ENCODE measurements around the gene ZKSCAN3.
"Not testable (repeated sequence)": the region's sequence is repeated elsewhere in the genome, so short reads cannot be mapped to it uniquely, and the experiment has no call there.

Gene ZKSCAN3

DNA sequence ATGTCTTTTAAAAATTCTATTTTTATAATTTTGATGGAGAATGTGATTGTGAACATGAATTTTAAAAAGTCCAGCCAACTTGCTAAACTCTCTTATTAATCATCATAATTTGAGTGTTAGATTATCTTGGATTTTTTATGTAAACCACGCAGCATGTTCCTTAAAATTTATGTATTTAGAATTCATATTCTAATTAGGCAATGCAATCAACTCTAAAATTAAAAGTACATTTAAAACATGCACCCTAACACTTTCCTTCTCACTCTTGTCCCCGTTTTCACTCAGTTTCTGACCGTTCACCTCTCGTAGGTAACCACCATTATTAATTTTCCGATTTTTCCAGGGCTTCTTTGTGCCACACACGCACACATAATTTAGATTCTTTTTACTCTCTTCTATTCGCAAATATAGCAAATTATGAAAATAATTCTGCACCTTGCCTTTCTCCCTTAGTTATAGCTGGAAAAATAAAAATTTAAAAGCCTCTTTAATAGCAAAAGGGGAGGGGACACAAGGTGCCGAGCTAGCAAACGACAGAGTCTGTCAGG, 329 bp upstream of the ZKSCAN3 start:
- H3K9ac ChIP-seq (ENCODE audit: low read length), result peak overlapping the region; percentile 79
- peak overlapping the region; percentile 79 for H3K4me3 ChIP-seq (ENCODE audit: low read length)
- no peaks in the 10 kb centered on the region for H3K27me3 ChIP-seq (ENCODE audit: control insufficient read depth, insufficient read depth, low read length)
- H3K36me3 ChIP-seq (ENCODE audit: control insufficient read depth, insufficient read depth, low read length), result no peaks in the 10 kb centered on the region
- no peaks in the 10 kb centered on the region for H3K9me3 ChIP-seq (ENCODE audit: control insufficient read depth, low read length)
- H3K4me1 ChIP-seq (ENCODE audit: control insufficient read depth, insufficient read depth, low read length), result peaks cover 12% of the 10 kb centered on the region

DNA sequence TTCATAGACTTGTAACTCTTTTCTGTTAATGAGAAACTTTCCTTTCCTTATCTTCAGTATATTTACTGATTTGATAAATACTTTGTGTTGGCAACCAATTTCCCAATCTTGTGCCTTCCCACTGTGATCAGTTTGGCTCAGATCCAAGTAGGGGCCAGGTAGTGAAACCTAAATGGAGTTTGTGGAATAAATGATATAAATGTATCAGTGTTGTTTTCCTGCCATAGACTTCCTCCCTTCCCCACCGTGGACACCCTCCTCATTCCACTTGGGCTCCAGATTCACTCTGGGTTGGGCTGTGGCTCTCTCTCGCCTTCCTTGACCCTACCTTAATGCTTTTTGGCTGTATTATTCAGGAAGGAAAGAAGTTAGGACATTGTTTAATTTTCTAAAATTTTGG, 1.3 kb downstream of the ZKSCAN3 start:
- Histone ChIP-seq H3K36me3 (ENCODE audit: control insufficient read depth, insufficient read depth, low read length) (no peaks in the 10 kb centered on the region), H3K4me3 (ENCODE audit: low read length) (no peak overlapping the region), H3K27me3 (ENCODE audit: control insufficient read depth, insufficient read depth, low read length) (no peaks in the 10 kb centered on the region), H3K9me3 (ENCODE audit: control insufficient read depth, low read length) (no peaks in the 10 kb centered on the region), H3K9ac (ENCODE audit: low read length) (peak overlapping the region; percentile 79), H3K4me1 (ENCODE audit: control insufficient read depth, insufficient read depth, low read length) (peaks cover 26% of the 10 kb centered on the region)

DNA sequence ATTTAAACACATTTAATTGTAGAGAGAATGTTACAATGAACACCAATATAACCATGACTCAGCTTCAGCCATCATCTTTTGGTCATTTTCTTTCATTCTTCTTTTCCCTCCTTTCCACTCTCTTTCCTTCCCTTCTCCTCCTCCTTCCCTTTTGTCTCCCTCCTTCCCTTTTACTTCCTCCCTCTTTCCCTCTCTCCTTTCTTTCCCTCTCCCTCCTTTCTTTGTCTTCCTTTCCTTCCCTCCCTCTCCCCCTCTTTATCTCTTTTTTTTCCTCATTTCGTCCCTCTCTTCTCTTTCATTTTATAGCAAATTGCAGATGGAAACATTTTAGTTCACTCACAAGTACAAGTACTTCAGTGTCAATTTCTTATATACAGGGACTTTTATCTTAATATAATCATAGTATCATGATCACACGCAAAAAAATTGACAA, 1.8 kb downstream of the ZKSCAN3 start:
- Histone ChIP-seq H3K27me3 (ENCODE audit: control insufficient read depth, insufficient read depth, low read length) (no peaks in the 10 kb centered on the region), H3K9ac (ENCODE audit: low read length) (no peak overlapping the region), H3K4me1 (ENCODE audit: control insufficient read depth, insufficient read depth, low read length) (peaks cover 30% of the 10 kb centered on the region), H3K4me3 (ENCODE audit: low read length) (no peak overlapping the region), H3K9me3 (ENCODE audit: control insufficient read depth, low read length) (no peaks in the 10 kb centered on the region), H3K36me3 (ENCODE audit: control insufficient read depth, insufficient read depth, low read length) (no peaks in the 10 kb centered on the region)

DNA sequence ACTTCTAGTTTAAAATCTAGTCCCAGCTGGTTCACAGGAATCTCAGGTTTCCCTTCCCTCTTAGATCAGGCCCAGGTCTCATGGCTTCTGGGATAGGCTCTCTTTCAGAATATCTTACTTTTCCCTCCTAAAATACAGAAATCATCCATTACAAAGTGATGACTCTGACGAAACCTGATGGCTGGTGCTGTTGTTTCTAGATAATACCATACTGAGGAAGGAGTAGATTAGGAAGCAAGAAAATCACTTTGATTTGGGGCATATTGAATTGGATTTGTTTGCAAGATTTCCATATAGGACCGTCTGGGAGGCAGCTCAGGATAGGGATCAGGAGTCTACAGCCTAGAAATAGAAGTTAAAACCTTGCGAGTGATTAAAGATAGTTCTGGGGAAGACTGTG, 3.6 kb downstream of the ZKSCAN3 start:
- Histone ChIP-seq H3K27me3 (ENCODE audit: control insufficient read depth, insufficient read depth, low read length) (no peaks in the 10 kb centered on the region), H3K4me3 (ENCODE audit: low read length) (peak overlapping the region; percentile 25), H3K4me1 (ENCODE audit: control insufficient read depth, insufficient read depth, low read length) (peaks cover 36% of the 10 kb centered on the region), H3K9ac (ENCODE audit: low read length) (peak overlapping the region; percentile 57), H3K9me3 (ENCODE audit: control insufficient read depth, low read length) (no peaks in the 10 kb centered on the region), H3K36me3 (ENCODE audit: control insufficient read depth, insufficient read depth, low read length) (no peaks in the 10 kb centered on the region)

DNA sequence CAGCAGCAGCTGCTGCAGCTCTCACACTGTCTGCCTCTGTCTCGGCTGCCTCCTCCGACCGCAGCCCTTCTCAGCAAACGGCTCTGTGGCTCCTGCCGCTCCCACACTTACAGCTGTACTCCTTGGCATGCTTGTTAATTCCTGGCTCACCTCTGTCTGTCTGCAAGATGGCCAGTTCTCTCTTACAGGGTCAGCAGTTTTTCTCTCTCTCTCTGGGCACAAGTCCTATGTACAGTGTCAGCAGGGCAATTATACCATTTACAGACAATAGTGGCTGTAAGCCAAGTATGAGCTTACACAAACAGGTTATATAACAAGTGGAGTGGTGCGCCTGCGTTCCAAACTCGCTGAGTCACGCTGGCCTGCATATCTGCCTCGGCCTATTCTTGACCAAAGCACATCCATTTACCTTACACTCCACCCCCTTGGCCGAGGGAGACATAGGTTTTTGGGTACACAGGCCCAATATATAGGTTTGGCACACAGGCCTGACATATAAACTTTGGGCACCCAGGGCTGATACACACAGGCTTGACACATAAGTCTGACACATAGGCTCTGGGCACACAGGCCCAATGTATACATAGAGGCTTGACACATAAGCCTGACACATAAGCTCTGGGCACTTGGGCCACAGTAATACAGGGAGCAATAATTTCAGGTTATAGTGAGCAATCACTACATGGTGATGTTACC, 4.4 kb downstream of the ZKSCAN3 start:
- Histone ChIP-seq H3K36me3 (ENCODE audit: control insufficient read depth, insufficient read depth, low read length) (no peaks in the 10 kb centered on the region), H3K27me3 (ENCODE audit: control insufficient read depth, insufficient read depth, low read length) (no peaks in the 10 kb centered on the region), H3K9ac (ENCODE audit: low read length) (peak overlapping the region; percentile 57), H3K4me3 (ENCODE audit: low read length) (peak overlapping the region; percentile 25), H3K9me3 (ENCODE audit: control insufficient read depth, low read length) (no peaks in the 10 kb centered on the region), H3K4me1 (ENCODE audit: control insufficient read depth, insufficient read depth, low read length) (peaks cover 36% of the 10 kb centered on the region)

DNA sequence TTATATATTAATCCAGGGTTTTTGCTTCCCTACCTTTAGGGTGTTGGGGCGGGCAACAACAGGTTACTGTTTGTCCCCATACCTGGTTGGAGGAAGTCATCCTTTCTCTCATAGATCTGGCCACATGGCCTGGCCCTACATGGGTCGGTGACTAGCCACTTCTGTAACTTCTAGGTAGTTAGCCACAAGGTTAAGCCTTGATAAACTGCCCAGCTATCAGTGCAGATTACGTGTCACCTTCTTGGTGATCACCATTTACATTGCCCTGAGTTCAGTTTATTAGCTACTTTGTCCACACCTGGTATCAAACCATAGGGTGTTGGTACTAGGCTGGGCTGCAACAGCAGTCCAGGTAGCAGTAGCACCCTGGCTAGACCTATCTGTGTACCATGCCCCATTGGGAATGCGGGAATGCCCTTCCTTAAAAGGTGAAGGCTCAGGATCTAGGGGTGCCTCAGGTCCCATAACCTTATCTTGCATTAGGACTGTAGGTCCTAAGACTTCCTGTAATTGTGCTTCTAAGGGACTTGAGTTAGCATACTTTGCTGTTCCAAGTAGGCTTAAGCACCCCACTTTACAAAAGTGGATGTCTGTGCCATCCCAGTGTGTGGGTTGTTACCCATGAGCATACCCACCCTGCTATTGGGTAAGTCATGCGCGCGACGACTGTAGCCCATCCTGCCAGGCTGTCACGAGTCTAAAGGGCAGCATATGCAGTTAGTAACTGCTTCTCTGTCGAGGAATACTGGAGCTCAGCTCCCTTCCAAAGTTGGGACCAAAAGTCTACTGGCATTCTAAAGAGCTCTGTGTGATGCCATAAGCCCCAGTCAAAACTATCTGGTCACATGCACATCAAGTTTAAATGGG, 5.2 kb downstream of the ZKSCAN3 start:
- no peaks in the 10 kb centered on the region for H3K27me3 ChIP-seq (ENCODE audit: control insufficient read depth, insufficient read depth, low read length)
- peaks cover 36% of the 10 kb centered on the region for H3K4me1 ChIP-seq (ENCODE audit: control insufficient read depth, insufficient read depth, low read length)
- peak overlapping the region; percentile 80 for H3K9ac ChIP-seq (ENCODE audit: low read length)
- H3K9me3 ChIP-seq (ENCODE audit: control insufficient read depth, low read length), result no peaks in the 10 kb centered on the region
- no peak overlapping the region for H3K4me3 ChIP-seq (ENCODE audit: low read length)
- H3K36me3 ChIP-seq (ENCODE audit: control insufficient read depth, insufficient read depth, low read length), result no peaks in the 10 kb centered on the region

DNA sequence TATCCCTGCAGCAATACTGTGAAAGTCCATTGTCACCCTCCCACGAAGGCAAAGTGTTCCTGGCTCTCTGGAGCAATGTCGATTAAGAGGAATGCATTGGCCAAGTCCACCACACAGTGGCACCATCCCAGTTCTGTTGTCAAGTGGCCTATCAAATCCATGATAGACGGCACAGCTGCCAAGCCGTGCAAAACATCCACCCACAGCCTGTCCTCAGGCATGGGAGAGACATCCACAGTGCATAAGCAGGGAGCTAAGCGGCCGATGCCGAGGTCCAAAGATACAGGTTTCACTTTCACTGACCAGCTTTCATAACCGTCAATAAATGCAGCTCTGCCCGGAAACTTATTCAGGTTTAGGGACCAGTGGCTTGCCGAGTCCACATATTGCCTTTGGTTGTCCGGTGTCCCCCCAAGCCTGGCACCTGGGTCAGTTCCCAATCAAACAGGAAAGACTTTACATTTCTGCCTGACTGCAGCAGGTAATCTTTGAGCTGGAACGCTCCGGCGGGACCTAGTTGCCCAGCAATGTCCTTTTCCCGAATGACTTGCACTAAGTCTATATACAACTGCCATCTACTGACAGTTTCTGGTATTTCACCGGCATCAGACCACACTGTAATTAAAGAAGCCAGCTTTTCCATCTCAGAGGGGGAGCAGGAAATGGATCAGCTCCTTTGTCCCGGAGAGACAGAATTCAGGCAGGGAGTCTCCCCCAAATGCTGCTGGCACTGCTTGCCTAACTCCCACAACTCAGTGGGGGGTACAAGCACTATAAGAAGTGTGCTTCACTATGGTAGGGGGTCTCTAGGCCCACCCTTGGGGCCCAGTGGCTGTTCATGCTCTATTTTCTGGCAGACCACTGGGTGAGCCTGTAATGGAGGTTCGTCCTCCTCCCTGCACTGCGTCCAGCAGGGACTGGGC, 6.3 kb downstream of the ZKSCAN3 start:
- H3K9ac ChIP-seq (ENCODE audit: low read length), result peak overlapping the region; percentile 80

DNA sequence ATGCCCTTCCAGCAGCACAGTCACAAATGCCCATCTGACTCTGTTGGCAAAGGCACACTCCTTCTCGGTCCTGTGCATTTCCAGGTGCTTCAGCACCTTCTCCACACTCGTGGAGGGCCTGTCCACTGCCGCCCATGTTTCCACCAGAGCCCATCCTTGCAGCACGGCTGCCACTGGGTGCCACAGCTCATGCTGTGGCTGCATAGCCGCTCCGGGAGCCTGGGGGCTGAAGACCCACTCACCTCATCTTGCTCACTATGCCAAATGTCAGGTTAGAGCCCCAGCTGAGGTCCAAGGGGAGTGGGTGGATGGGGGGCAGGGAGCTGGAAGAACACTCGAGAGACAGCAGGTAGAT, 6.9 kb downstream of the ZKSCAN3 start:
- Histone ChIP-seq H3K9ac (ENCODE audit: low read length) (peak overlapping the region; percentile 80), H3K9me3 (ENCODE audit: control insufficient read depth, low read length) (no peaks in the 10 kb centered on the region), H3K27me3 (ENCODE audit: control insufficient read depth, insufficient read depth, low read length) (no peaks in the 10 kb centered on the region), H3K4me1 (ENCODE audit: control insufficient read depth, insufficient read depth, low read length) (peaks cover 32% of the 10 kb centered on the region), H3K36me3 (ENCODE audit: control insufficient read depth, insufficient read depth, low read length) (no peaks in the 10 kb centered on the region), H3K4me3 (ENCODE audit: low read length) (peak overlapping the region; percentile 81)

More for the DNA sequence above, 6.3 kb downstream of the ZKSCAN3 start:
- Histone ChIP-seq H3K36me3 (ENCODE audit: control insufficient read depth, insufficient read depth, low read length) (no peaks in the 10 kb centered on the region), H3K9me3 (ENCODE audit: control insufficient read depth, low read length) (no peaks in the 10 kb centered on the region), H3K4me1 (ENCODE audit: control insufficient read depth, insufficient read depth, low read length) (peaks cover 36% of the 10 kb centered on the region), H3K27me3 (ENCODE audit: control insufficient read depth, insufficient read depth, low read length) (no peaks in the 10 kb centered on the region), H3K4me3 (ENCODE audit: low read length) (peak overlapping the region; percentile 81)

DNA sequence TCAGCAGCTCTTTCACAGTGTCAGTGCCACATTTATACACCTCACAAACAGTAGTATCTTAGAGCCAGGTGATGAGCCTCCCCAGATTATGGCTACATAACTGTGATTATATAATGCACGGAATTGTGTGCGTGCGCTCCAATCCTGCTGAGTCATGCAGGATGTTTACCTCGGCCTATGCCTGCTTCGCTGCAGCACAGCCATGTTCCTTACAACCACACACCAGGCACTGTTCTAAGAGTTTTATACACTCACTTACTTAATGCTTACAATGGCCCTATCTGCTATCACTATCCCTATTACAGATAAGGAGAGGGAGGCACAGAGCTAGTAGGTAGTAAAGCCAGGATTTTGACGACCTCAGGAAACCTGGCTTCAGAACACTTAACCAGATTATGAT, 7.3 kb downstream of the ZKSCAN3 start:
- no peaks in the 10 kb centered on the region for H3K36me3 ChIP-seq (ENCODE audit: control insufficient read depth, insufficient read depth, low read length)
- no peaks in the 10 kb centered on the region for H3K27me3 ChIP-seq (ENCODE audit: control insufficient read depth, insufficient read depth, low read length)
- peaks cover 32% of the 10 kb centered on the region for H3K4me1 ChIP-seq (ENCODE audit: control insufficient read depth, insufficient read depth, low read length)
- H3K9me3 ChIP-seq (ENCODE audit: control insufficient read depth, low read length), result no peaks in the 10 kb centered on the region
- no peak overlapping the region for H3K9ac ChIP-seq (ENCODE audit: low read length)
- H3K4me3 ChIP-seq (ENCODE audit: low read length), result no peak overlapping the region

DNA sequence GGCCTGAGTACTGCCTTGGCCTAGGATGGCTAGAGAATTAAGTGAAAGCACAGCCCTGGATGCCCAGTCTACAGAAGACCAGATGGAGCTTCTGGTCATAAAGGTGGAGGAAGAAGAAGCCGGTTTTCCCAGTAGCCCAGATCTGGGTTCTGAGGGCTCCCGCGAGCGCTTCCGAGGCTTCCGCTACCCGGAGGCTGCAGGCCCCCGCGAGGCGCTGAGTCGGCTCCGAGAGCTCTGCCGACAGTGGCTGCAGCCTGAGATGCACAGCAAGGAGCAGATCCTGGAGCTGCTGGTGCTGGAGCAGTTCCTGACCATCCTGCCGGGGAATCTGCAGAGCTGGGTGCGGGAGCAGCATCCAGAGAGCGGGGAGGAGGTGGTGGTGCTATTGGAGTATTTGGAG, 9.8 kb downstream of the ZKSCAN3 start:
- H3K36me3 ChIP-seq (ENCODE audit: control insufficient read depth, insufficient read depth, low read length); H3K9ac ChIP-seq (ENCODE audit: low read length); H3K9me3 ChIP-seq (ENCODE audit: control insufficient read depth, low read length); H3K4me3 ChIP-seq (ENCODE audit: low read length); H3K27me3 ChIP-seq (ENCODE audit: control insufficient read depth, insufficient read depth, low read length): not testable (repeated sequence)
- H3K4me1 ChIP-seq (ENCODE audit: control insufficient read depth, insufficient read depth, low read length), result peaks cover 22% of the 10 kb centered on the region

DNA sequence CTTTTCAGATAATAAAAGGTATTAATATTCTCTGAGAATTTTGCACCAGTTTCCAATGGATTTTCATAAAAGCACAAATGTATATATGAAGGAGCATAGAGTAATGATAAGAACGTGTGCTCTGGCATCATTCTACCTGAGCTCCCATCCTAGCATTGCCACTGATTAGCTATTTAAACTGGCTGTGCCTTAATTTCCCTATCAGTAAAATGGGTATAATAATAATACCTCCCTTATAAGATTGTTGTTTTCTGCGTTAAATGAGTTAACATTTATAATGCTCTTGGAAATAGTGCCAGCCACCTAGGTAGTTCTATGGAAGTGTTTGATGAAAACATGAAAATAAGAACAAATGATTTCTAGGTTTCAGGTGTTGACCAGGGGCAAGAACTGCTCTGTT, 11.2 kb downstream of the ZKSCAN3 start:
- Histone ChIP-seq H3K4me3 (ENCODE audit: low read length) (no peak overlapping the region), H3K36me3 (ENCODE audit: control insufficient read depth, insufficient read depth, low read length) (no peaks in the 10 kb centered on the region), H3K27me3 (ENCODE audit: control insufficient read depth, insufficient read depth, low read length) (no peaks in the 10 kb centered on the region), H3K4me1 (ENCODE audit: control insufficient read depth, insufficient read depth, low read length) (peaks cover 9% of the 10 kb centered on the region), H3K9me3 (ENCODE audit: control insufficient read depth, low read length) (no peaks in the 10 kb centered on the region), H3K9ac (ENCODE audit: low read length) (no peak overlapping the region)

Measured in mucosa of stomach (tissue), 1 donor.